Adipose tissue (tissue), 3 donors: Measurements from ENCODE around the gene AP4B1. TPM values are rescaled to one million over a fixed set of nuclear protein-coding genes. Genes with fewer than 3 reads are reported as not detected.
"Not testable (repeated sequence)": the region's sequence is repeated elsewhere in the genome, so short reads cannot be mapped to it uniquely, and the experiment has no call there.

ENCODE experiments used
- H3K27ac ChIP-seq: one replicate; pipeline ENCODE4 v1.5.1; 2013; ENCODE audit warnings: low read depth, low read length
- WGBS, 3 donors: extraction: QIAGEN DNeasy Blood & Tissue Kit; methylation state at CpG; one replicate each; pipeline ENCODE4 v1.1.7; 2013; 5-methylcytosine and 5-hydroxymethylcytosine counted together
- polyA plus RNA-seq, 3 donors: library from polyadenylated mRNA; stranded (reverse); fragments of 200-250 nt; gene quantifications; one replicate each; pipeline ENCODE4 v1.2.3, GENCODE V29; 2013
- donor health status: healthy with polysubstance abuse.
- donor health status: Bipolar disorder and iron deficiency.
- donor health status: healthy.

The AP4B1 gene
- 10 to 100 TPM in 2 of 3 donors, 1 to 10 TPM in 1; 7.2 to 10.6 (median 10.2) TPM for polyA plus RNA-seq

DNA sequence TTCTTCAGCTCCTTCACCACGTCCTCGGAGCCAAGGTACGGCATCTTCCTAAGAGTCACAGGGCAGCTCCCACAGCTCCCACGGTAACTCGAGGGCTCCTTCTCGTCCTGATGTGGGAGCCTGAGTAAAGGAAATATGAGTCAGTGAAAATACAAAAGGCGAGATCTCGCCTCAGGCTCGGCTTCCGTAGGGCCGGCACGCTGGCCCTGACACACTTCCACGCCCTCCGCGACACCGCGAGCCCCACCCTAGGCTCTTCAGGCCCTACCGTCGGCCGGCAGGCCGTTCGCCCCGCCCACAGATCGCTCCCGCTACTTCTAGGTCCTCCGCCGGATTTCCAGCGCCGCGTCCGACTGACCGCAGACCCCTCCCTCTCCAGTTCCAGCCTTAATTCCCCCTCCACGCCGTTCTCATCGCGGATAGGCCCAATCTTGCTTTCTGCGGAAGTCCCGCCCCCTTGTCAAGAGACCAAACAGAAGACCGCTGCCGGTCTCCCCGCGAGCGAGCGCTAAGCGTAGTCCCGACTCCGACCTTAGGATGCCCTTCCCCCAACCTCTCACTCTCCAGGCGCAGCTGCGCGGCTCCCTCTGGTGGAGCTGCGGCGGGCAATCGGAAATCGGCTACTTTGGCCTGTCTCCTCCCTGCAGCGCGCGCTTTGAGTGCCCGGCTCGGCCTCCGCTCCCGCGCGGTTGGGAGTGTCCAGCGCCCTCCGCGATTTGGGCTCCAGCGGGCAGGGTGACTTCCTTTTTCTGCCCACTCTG is at the start of gene AP4B1, which contains the start of gene DCLRE1B:
TSS of gene AP4B1 (minus strand) at position 126 of the 761 bp plus-strand sequence. CDS start at position 44, 82 bp downstream.
TSS of gene DCLRE1B (plus strand) at position 653 of the 761 bp plus-strand sequence. CDS start 261 bp downstream, outside the sequence.
- WGBS, 3 donors, result 0% methylated on average over 60 to 67 of the region's 67 CpGs
- no peak within 1 kb of the TSS for H3K27ac ChIP-seq

DNA sequence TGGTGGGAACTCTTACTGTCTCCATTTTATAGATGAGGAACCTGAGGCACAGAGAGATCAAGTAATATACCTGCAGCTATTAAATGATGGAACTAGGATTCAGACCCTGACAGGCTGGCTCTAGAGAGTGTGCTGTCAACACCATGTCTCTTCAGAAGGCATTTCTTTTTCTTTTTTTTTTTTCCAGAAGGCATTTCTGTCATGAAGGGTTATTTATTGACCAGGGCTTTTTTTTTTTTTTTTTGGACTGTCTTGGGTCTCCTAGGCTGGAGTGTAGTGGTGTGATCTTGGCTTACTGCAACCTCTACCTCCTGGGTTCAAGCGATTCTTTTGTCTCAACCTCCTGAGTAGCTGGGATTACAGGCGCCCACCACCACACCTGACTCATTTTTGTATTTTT is 47.1 kb upstream of the AP4B1 start:
- no peak overlapping the region for H3K27ac ChIP-seq
- 100% methylated on average over 2 of the region's 2 CpGs for WGBS, 3 donors

DNA sequence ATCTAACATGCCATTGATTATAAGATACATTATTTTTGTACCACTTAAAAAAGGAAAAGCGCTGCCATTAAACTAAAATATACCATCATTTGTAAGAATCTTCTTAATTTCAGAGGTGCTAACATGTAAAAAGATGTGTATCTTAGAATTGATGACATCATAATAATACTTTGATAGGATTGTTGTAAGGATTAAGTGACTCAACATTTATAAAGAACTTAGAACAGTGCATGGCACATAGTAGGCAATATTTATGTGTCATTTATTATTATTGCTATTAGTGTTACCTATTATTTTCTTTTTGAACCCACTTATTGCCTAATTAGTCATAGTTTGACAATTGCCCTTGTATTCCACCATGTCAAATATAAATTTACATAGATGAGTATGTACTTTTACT is 46.3 kb upstream of the AP4B1 start:
- 98 to 100% (median 99%) methylated on average over 1 of the region's 1 CpG for WGBS, 3 donors
- H3K27ac ChIP-seq, result no peak overlapping the region

DNA sequence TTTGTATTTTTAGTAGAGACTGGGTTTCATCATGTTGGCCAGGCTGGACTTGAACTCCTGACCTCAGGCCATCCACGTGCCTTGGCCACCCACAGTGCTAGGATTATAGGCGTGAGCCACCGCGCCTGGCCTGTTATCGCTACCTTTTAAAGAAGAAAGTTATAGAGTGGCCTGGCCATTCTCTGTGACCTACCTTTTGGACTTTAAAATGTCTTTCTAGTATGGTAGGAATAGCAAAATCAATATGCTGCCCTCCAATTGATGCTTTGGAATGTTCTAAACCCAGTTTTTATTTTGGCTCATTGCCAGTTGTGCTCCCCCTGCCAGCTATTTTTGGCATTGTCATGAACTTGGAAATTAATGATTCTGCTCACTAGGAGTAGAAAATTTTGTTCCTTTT is 44.4 kb upstream of the AP4B1 start:
- H3K27ac ChIP-seq, result no peak overlapping the region

DNA sequence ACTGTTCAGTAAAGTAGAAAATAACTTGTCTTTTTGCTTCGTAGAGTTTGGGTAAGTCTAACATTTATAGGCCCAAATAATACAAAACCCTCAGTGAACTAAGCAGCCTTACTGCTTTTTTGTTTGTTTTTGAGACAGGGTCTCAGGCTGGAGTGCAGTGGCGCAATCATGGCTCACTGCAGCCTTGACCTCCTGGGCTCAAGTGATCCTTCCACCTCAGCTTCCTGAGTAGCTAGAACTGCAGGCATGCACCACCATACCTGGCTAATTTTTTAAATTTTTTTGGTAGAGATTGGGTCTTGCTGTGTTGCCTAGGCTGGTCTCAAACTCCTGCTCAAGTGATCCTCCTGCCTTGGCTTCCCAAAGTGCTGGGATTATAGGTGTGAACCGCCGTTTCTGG is 43.6 kb upstream of the AP4B1 start:
- WGBS, 3 donors, result 70 to 74% (median 74%) methylated on average over 4 of the region's 4 CpGs
- H3K27ac ChIP-seq, result not testable (repeated sequence)

More for the DNA sequence above, 44.4 kb upstream of the AP4B1 start:
- WGBS, 3 donors, result 62 to 86% (median 86%) methylated on average over 5 of the region's 5 CpGs

DNA sequence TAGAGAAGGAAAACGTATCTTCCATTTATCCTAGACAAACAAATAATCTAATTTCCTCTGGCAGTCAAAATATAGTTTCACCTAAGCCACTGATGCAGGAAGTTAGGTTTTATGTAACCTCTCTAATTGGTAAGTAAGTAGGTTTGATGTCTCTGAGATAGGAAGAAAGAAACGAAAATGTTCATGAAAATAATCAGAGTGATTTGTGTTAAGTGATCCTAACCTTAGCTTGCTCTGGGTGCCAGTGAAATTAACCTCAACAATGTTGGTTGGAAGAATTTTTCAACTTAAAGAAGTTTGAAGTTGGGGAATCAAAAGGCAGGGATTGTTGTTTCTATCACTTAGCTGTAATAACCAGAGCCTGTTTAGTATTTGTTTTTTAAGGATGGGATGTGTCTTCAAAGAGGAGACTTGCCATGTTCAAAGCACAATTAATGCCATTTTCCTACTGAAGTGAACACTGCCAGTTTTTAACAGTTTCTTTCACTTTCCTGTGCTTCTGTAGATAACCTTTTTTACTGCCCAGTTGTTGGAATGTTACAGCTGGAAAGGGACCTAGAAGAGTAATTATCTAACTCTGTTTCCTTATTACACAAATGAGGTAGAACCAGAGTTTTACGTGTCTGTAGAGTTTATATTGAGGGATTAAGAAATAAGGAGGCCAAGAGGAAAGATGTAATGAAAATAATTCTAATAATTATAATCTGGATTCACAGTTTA is 42.9 kb upstream of the AP4B1 start:
- no peak overlapping the region for H3K27ac ChIP-seq
- WGBS, 3 donors, result 11 to 13% (median 13%) methylated on average over 3 of the region's 3 CpGs

DNA sequence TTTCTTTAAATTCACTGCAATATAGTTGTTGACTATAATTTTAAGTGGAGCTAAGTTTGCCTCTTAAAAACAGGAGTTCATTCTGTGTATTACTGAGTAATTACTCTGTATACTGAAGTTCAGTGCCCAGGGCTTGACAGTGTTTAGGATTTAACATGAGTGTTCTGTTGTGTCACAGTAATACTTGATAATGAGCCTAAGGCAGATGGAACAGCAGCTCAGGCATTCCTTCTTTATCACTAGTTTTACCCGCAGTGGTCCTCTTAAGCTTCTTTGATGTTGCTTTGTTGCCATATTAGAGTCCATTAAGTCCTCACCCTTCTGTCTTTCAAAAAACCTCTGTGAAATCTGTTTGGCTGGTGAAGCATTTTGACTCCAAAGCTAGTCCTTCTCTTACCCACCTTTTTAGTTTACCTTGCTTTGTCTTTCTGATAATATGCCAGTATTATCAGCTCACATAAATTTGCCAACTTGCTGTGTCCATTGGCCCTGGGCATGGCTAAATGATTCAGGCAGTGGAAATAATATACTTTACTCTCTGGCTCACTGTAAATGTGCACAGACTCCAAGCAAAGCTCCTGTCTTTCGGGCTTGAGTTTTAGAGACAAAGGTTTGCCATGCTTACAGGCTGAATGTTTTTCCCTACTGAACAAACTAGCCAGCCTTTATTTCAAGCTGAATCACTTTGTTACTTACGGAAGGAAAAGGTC is 42.2 kb upstream of the AP4B1 start:
- 30 to 48% (median 46%) methylated on average over 3 of the region's 3 CpGs for WGBS, 3 donors
- H3K27ac ChIP-seq, result no peak overlapping the region

DNA sequence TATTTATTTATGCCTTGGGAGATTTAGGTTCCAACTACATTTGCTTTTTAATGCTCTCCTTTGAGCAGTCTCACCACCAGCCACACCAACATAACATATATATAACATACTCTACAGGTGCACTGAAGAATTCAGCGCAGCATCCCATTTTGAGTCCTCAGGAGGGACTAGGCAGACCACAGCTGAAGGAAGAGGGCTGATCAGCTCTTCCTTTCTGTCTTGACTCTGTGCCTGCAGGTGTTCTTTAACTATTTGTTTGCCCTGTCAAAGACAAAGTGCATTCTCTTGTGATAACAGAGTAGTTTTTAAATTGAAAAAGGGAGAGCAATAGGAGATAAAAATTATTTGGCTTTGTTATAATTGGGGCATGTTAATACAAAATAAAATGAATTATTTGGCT is 41.5 kb upstream of the AP4B1 start:
- no peak overlapping the region for H3K27ac ChIP-seq
- 26 to 61% (median 57%) methylated on average over 1 of the region's 1 CpG for WGBS, 3 donors

DNA sequence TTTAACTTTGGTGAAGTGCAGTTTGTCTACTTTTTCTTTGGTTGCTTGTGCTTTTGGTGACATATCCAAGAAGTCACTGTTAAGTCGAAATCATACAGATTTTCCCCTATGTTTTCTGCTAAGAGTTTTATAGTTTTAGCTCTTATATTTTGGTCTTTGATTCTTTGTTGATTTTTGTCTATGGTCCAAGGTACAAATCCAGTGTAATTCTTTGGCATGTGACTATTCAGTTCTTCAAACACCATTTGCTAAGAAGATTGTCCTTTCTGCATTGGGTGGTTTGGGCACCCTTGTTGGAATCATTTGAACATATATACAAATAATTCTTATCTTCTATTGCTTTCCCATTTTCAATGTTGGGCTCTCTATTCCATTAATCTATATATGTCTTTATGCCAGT is 40.7 kb upstream of the AP4B1 start:
- H3K27ac ChIP-seq, result no peak overlapping the region
- WGBS, 3 donors, result 95 to 100% (median 97%) methylated on average over 1 of the region's 1 CpG

DNA sequence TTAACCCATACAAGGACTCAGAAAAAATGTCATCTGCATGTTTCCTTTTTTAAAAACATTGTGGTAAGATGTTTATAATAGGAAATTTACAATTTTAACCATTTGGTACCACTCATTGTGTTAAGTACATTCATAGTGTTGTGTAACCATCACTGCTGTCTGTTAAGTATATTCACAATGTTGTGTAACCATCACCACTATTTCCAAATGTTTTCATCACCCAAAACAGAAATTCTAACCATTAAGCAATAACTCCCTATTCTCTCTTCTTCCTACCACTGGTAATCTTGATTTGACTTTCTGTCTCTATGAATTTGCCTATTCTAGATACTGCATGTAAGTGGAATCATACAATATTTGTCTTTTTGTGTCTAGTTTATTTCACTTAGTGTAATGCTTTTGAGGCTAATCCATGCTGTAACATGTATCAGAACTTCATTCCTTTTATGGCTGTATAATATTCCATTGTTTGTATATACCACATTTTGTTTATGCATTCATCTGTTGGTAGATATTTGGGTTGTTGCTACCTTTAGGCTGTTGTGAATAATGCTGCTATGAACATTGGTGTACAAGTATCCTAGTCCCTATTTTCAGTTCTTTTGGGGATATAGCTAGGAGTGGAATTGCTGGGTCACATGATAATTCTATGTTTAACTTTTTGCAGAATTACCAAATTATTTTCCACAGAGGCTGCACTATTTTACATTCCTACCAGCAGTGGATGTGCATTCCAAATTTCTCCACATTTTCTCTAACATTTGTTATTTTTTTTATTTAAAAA is 38.6 kb upstream of the AP4B1 start:
- no peak overlapping the region for H3K27ac ChIP-seq

DNA sequence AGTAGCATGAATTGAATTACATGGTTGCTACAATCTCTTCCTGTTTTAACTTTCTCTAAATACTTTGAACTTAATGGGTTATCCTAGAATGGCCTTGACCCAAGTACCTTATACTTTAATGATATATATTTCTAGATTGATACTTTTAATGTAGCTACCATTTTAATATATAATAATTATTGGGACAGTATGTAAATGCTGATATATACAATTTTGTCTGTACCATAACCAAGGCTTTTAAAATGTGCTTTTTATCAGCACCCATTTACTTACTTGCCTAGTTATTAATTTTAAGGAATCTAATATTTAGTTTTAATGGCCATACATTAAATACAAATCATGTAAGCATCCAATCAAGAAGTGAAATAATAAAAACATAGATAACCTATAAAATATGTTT is 37.9 kb upstream of the AP4B1 start:
- H3K27ac ChIP-seq, result no peak overlapping the region

DNA sequence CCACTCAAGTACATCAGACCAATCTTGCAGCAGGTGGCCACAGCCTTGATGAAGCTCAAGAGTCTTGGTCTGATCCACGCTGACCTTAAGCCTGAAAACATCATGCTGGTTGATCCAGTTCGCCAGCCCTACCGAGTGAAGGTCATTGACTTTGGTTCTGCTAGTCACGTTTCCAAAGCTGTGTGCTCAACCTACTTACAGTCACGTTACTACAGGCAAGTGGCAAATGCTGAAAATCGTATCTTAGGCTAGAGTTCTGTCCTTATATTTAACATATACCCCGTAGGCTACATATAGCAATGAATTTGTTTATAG is 36.6 kb upstream of the AP4B1 start:
- H3K27ac ChIP-seq, result no peak overlapping the region
- 42 to 82% (median 81%) methylated on average over 7 of the region's 7 CpGs for WGBS, 3 donors

DNA sequence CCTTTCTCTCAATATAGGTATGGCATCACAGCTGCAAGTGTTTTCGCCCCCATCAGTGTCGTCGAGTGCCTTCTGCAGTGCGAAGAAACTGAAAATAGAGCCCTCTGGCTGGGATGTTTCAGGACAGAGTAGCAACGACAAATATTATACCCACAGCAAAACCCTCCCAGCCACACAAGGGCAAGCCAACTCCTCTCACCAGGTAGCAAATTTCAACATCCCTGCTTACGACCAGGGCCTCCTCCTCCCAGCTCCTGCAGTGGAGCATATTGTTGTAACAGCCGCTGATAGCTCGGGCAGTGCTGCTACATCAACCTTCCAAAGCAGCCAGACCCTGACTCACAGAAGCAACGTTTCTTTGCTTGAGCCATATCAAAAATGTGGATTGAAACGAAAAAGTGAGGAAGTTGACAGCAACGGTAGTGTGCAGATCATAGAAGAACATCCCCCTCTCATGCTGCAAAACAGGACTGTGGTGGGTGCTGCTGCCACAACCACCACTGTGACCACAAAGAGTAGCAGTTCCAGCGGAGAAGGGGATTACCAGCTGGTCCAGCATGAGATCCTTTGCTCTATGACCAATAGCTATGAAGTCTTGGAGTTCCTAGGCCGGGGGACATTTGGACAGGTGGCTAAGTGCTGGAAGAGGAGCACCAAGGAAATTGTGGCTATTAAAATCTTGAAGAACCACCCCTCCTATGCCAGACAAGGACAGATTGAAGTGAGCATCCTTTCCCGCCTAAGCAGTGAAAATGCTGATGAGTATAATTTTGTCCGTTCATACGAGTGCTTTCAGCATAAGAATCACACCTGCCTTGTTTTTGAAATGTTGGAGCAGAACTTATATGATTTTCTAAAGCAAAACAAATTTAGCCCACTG is 36.0 kb upstream of the AP4B1 start:
- H3K27ac ChIP-seq, result no peak overlapping the region
- 58 to 81% (median 68%) methylated on average over 16 of the region's 16 CpGs for WGBS, 3 donors

DNA sequence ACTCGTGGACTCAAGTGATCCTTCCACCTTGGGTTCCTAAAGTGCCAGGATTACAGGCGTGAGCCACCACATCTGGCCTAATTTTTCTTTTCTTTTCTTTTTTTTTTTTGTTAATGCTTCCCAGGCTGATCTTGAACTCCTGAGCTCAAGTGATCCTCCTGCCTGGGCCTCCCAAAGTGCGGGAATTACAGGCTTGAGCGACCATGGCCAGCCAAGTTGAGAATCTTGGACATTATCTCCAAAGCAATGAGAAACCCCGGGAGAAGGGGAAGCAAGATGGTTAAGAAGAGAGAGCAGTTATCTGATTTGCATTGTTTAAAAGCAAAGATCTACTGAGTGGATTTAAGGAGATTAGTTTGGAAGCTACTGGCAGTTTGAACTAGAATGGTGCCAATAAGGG is 33.6 kb upstream of the AP4B1 start:
- no peak overlapping the region for H3K27ac ChIP-seq
- 68 to 85% (median 84%) methylated on average over 5 of the region's 5 CpGs for WGBS, 3 donors

DNA sequence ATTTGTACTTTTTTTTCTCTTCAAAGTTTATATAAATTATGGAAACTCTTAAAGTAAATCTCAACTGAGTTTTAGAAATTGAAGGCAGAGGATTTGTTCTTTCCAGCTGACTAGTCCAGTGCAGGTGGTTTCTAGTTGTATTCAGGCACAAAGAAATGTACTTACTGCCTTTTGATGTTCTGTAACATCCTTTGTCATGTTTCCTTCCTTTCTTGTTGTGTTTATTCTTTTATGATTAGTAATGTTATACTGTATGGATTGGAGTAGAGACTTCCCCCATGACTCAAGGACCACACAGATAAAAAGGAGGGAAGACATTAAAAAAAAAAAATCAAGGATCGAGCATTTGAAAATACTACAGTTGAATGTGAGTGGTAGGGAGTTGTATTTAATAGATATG is 32.5 kb upstream of the AP4B1 start:
- H3K27ac ChIP-seq, result no peak overlapping the region

DNA sequence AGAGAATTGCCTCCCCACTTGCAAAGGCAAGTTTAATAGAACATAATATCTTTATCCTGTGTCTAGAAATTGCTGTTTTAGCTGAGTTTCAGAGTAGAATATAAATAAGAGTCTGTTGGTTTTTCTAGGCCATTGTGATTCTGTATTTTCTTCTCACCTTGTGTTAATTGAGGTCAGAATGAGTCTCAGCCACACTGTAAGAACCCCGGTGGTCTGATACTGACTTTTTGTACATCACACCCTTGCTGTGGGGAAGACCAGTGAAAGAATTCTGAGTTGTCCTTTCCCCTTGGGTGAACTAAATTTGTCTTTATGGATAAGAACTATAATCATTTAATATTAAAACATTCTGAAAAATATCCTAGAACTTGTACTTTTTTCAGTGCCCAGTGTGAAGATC is 31.4 kb upstream of the AP4B1 start:
- H3K27ac ChIP-seq, result no peak overlapping the region
- WGBS, 3 donors, result 72 to 84% (median 77%) methylated on average over 1 of the region's 1 CpG

More for the DNA sequence above, 32.5 kb upstream of the AP4B1 start:
- WGBS, 3 donors, result 66 to 83% (median 74%) methylated on average over 1 of the region's 1 CpG

DNA sequence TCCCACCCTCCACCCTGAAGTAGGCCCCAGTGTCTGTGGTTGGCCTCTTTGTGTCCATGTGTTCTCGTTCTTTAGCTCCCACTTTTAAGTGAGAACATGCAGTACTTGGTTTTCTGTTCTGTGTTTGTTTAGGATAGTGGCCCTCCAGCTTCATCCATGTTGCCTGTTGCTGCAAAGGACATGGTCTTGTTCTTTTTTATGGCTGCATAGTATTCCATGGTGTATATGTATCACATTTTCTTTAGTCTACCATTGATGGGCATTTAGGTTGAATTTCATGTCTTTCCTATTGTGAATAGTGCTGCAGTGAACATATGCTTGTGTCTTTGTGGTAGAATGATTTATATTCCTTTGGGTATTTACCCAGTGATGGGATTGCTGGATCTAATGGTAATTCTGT is 30.6 kb upstream of the AP4B1 start:
- H3K27ac ChIP-seq, result no peak overlapping the region
- 95 to 100% (median 100%) methylated on average over 1 of the region's 1 CpG for WGBS, 3 donors
